HG02885 (cell line): ENCODE results near the gene SNAPIN.

Experiments
- ATAC-seq: cut with Tn5 transposase; IDR thresholded peaks from one replicate; pipeline ENCODE4 v1.9.1; 2021; ENCODE audit warnings: mild to moderate bottlenecking; ENCODE audit not compliant: unreplicated experiment, poor library complexity

Gene SNAPIN

DNA sequence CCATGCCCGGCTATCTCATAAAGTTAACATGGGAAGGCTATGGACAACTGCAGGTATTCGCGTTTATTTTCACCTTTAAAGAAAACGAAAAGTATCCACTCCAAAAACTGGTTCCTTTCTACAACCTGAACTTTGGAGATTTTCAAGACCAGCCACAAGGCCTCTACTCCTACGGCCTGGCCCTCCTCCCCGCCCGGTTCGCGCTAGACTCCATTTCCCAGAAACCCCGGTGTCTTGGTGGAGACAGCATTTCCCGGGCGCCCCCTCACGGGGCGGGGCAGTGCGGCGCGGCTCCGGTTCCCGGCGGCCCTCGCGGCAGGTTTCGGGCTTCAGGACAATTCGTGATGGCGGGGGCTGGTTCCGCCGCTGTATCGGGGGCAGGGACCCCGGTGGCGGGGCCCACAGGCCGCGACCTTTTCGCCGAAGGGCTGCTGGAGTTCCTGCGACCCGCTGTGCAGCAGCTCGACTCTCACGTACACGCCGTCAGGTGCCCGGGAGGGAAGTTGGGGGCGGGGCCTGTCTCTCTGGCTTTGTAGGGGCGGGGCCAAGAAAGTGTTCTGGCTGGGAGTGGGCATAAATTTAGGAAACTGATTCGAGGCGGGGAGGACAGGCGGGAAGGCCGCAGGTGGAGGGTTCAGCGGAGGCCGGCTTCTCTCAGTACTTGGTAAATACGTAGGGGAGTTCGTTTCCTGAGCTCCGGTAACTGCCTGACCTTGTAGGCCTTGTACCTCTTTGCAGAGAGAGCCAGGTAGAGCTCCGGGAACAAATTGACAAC lies at the start of gene SNAPIN:
TSS of gene SNAPIN (plus strand) at position 304 of the 775 bp plus-strand sequence. CDS start at position 345, 41 bp downstream.
- ATAC-seq = peak; percentile 92

DNA sequence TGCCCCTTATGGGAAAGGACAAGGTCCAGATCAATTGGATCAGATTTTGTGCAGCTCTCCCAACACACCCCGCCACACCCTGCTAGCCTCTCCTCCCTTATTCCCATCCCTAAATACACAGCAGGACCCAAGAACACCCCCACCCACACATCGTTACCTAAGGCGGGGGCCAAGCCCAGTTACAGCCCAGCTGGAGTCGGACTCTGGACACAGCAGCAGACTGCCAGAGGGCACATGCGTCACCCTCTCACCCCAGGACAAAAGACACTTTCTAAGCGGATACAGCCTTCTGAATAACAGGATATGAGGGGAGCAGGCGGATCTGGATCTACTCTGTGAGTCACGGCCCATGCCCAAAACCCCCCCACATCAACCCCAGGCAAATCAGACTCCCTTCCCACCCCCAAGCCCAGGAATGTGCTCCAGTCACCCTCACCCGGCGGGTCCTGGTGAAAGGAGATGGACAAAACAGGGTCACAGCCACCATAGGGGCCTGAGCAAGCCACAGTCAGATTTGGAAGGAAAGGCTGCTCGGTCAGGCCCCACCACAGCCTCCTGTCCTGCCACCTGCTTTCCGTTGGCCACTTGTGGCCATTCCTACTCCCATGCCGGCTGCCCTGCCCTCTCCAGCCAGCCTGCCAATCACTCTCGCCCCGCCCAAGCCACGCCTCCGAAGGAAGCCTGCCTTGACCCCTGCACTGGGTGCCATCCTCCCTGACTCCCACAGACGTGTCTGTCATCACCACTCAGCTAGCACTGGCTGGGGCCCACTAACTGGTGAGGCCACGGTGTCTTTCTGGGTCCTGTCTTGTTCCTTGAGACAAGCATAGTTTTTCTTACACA lies 49.5 kb upstream of the SNAPIN start:
- ATAC-seq = no peak

- no peak for ATAC-seq
Observed at GRCh38 chr1:153609585-153609907, 49.0 kb upstream of the SNAPIN start.

DNA sequence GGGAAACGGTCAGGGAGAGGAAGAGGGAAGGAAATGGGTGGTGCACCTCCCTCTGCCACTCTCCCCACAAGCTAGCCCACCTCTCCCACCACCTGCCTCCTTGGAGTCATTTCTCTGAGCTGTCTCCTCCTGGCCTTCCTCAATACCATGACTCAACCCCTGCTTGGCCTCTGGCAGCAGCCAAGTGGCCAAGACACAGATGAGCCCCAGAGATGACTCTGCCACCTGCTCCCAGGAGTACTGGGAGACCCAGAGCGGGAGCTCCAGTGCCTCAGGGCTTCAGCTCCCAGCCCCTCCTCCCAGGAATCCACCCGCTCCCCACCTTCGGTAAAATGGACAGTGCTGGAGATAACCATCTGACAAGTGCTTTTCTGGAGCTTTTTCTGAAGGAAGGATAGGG lies 48.2 kb upstream of the SNAPIN start:
- ATAC-seq = no peak

- no peak for ATAC-seq
Observed at GRCh38 chr1:153610811-153611301, 47.6 kb upstream of the SNAPIN start.

GRCh38 chr1:153611356-153611755 lies 47.1 kb upstream of the SNAPIN start:
- ATAC-seq = no peak

GRCh38 chr1:153612111-153612754 lies 46.3 kb upstream of the SNAPIN start:
- ATAC-seq = no peak

DNA sequence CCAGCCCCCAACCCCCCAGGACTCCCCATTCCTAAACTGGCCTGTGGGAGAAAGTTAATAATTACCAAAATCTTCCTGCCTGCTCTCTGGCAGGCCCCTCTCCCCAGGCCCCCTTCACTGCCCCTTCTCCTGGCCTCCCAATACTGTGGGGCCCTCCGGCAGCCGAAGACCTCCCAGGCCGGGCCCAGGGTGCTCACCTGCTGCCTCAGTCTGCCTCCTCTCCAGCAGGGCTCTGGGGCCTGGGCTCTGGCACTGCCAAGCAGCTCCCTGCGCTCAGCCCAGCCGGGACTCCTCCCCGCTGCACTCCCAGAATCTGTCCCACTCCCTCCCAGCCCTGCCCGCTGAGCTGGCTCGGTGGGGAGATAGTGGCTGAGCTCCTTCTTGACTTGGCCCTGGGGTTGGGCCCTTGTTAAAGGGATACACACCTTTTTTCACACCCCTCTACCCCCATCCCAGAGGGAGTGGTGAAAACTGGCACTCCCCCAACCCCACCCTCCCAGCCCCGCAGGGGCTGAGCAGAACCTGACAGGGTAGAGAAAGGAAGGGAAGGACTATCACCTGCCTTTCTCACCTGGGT lies 45.7 kb upstream of the SNAPIN start, which contains the start of gene S100A16:
TSS of gene S100A16 (minus strand) at position 383 of the 577 bp plus-strand sequence. CDS start 4,986 bp downstream, outside the sequence.
- ATAC-seq = no peak

DNA sequence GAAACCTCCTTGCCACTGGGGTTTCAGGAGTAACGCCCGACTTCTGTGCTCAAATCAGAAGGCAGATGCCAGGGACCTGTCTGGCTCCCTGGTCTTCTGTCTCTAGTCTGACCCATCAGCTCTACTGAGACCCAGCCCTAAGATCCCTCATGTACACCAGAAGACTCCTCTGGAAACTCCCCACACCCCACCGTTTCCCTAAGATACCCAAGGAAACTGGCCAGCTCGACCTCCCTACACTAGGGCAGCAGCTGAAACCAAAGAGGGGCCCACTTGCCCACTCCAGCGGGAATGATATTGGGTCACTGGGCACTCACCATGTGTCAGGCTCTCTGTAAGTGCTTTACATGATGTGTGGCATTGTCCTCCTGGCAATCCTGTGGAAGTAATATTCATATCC lies 45.1 kb upstream of the SNAPIN start:
- ATAC-seq = no peak

GRCh38 chr1:153614189-153614900 lies 44.2 kb upstream of the SNAPIN start:
- ATAC-seq = no peak

DNA sequence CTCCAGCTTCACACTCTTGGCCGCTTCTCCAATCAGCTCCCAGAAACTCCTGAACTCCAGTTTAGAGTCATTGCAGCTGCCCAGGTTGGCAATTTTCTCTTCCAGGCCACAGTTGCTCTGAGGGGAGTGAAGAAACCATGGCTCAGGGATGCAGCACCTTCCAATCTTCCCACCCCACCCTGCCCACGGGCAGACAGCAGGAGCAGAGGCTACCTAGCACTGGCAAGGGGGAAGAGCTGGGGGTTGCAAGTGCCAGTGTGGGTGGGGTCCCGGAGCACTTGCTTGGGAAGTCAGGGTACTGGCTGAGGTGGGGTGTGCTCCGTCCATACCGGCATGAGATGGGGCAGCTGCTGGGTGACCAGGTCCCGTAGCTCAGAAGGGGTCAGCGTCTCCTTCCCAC lies 43.6 kb upstream of the SNAPIN start:
- no peak for ATAC-seq

GRCh38 chr1:153615406-153615805 lies 43.1 kb upstream of the SNAPIN start:
- no peak for ATAC-seq

DNA sequence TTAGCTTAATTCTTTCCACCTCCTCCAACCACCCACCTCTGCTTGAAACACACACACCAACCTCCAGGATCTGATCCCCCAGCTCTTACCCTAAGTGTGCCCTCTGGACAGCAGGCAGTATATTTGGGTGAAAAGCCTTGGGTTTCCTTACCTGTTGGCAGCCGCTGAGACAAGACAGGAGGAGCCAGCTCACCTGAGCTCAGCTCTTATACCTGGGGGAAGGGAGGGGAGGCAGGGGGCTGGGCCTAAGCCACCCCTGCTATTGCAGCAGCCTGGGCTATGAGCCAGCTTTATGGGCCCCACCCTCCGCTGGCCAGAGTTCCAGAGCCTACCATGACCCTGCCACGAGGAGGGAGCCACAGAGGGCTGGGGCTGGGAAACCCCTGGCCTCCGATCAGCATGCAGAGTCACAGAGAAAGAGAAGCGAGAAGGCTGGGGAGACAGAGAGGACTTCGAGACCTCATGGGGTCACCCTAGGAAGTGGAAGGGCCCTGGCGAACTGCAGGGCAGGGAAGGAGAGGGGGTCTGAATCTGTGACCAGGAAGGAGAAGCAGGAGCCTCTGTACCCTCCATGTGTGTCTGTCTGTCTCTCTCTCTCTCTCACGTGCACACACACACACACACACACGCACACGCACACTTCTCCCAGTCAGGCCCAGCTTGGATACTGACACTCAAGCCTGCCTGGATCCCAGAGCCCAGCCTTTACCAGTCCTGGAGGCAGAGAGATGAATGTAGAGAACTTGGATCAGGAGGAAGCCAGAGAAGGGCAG lies 42.2 kb upstream of the SNAPIN start, which contains the start of gene S100A14:
TSS of gene S100A14 (minus strand) at position 182 of the 773 bp plus-strand sequence. CDS start 467 bp downstream, outside the sequence.
- no peak for ATAC-seq

DNA sequence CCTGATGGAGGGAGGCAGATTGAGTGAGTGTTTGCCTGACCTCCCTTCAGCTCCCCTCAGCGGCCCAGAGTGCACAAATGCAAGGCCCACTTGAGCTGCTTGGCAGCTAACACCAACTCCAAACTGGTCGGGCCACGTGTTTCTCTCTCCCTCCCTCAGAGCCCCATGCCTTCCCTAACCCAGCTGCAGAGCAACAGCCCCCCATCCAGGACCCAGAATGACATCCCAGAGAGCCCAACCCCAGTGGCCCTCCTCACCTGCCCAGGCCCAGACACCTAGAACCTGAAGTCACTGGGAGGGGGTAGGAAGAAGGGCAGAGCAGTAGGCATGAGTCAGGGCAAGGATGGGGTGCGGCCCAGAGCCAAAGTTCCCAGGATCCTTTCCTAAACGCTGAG lies 41.6 kb upstream of the SNAPIN start:
- ATAC-seq = no peak

GRCh38 chr1:153617663-153618062 lies 40.8 kb upstream of the SNAPIN start:
- ATAC-seq = peak; percentile 52

- ATAC-seq = no peak
Observed at GRCh38 chr1:153619171-153619570, 39.3 kb upstream of the SNAPIN start.

GRCh38 chr1:153623101-153623500 lies 35.4 kb upstream of the SNAPIN start:
- ATAC-seq = no peak

DNA sequence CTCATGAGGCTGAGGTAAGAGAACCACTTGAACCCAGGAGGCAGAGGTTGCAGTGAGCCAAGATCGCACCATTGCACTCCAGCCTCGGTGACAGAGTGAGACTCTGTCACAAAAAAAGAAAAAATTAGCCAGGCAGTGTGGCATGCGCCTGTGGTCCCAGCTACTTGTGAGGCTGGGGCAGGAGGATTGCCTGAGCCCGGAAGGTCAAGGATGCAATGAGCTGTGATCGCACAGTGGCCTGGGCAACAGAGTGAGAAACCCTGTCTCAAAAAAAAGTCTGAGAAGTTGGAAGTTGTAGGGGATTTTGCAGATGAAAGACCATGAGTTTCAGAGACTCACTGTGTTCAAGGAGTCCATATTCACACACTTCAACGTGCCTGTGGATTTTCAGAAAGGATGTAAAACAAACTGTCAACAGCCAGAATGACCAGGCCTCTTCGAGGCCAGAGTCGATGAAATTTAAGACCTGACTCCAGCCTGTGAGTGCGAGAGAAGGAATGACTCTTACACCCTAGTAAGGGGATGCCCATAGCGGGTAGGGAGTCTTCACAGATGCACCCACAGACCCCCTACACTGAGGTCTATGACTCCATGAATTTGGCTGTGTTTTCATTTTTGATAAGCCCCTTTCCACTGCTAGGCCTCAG lies 33.4 kb upstream of the SNAPIN start:
- no peak for ATAC-seq
